Fibroblast of lung (primary cell): ENCODE data around the gene XK. TPM values are rescaled to one million over a fixed set of nuclear protein-coding genes. Genes with fewer than 3 reads are reported as not detected.

Source experiments
- DNase-seq, 2 donors: peaks; one replicate each; pipeline versions ENCODE4 v3.0.0 to v3.0.0-alpha.2; 2010; ENCODE audit warnings: low read depth in 2 of 2
- H2AFZ ChIP-seq: 2 replicates; pipeline ENCODE4 v1.5.1; 2012; ENCODE audit warnings: low read length, control low read depth, inconsistent platforms
- H3K27ac ChIP-seq: 2 replicates; pipeline ENCODE4 v1.5.1; 2011; ENCODE audit warnings: low read length, control low read depth; ENCODE audit not compliant: insufficient read depth
- H3K27me3 ChIP-seq: 2 replicates; pipeline ENCODE4 v1.5.1; 2011; ENCODE audit warnings: mild to moderate bottlenecking, low read length; ENCODE audit not compliant: control insufficient read depth, insufficient read depth
- H3K36me3 ChIP-seq: 2 replicates; pipeline ENCODE4 v1.5.1; 2011; ENCODE audit warnings: low read length; ENCODE audit not compliant: control insufficient read depth, insufficient read depth
- H3K4me1 ChIP-seq: 2 replicates; pipeline ENCODE4 v1.5.1; 2011; ENCODE audit warnings: low read length; ENCODE audit not compliant: control insufficient read depth, insufficient read depth; ENCODE audit errors: extremely low read depth
- H3K4me2 ChIP-seq: 2 replicates; pipeline ENCODE4 v1.5.1; 2011; ENCODE audit warnings: low read length, control low read depth; ENCODE audit not compliant: insufficient read depth; ENCODE audit errors: extremely low read depth
- H3K4me3 ChIP-seq, 4 experiments: fragments of 200-600 bp in 1 of 4; sonication (generic) in 1 of 4; replicated peaks in 1 of 4; 2 replicates each; pipeline ENCODE4 v1.5.1; 2011 to 2016; ENCODE audit warnings: low read length in 4 of 4, low read depth in 3 of 4, mild to moderate bottlenecking in 3 of 4, control low read depth in 2 of 4, inconsistent platforms in 1 of 4, mixed read lengths in 1 of 4; ENCODE audit not compliant: insufficient read depth in 1 of 4; ENCODE audit errors: control extremely low read depth in 1 of 4
- H3K79me2 ChIP-seq: 2 replicates; pipeline ENCODE4 v1.5.1; 2012; ENCODE audit warnings: mild to moderate bottlenecking, low read length, inconsistent platforms; ENCODE audit not compliant: control insufficient read depth, insufficient read depth
- H3K9ac ChIP-seq: 2 replicates; pipeline ENCODE4 v1.5.1; 2011; ENCODE audit warnings: mild to moderate bottlenecking, low read length, control low read depth; ENCODE audit not compliant: insufficient read depth
- H3K9me3 ChIP-seq: 2 replicates; pipeline ENCODE4 v1.5.1; 2012; ENCODE audit warnings: low read depth, low read length; ENCODE audit not compliant: control insufficient read depth, insufficient read depth
- H4K20me1 ChIP-seq: 2 replicates; pipeline ENCODE4 v1.5.1; 2011; ENCODE audit warnings: low read length; ENCODE audit not compliant: control insufficient read depth, insufficient read depth; ENCODE audit errors: extremely low read depth
- CTCF ChIP-seq, 2 donors: IDR thresholded peaks in 1 of 2; conservative IDR thresholded peaks in 1 of 2; 1 replicate in 1 of 2; 2 replicates in 1 of 2; pipeline ENCODE4 v1.5.1; 2011 to 2012; ENCODE audit warnings: low read length in 2 of 2, control low read depth in 1 of 2, inconsistent platforms in 1 of 2, low read depth in 1 of 2, mild to moderate bottlenecking in 1 of 2
- EZH2 ChIP-seq: IDR thresholded peaks from 2 replicates; pipeline ENCODE4 v1.5.1; 2012; ENCODE audit warnings: low read length, control low read depth, mild to moderate bottlenecking; ENCODE audit errors: missing control alignments
- polyA plus RNA-seq, 2 donors: library from polyadenylated mRNA; depleted of rRNA in 1 of 2; stranded (reverse) in 1 of 2; unstranded in 1 of 2; fragments of >200 nt; gene quantifications; 2 replicates each; pipeline ENCODE4 v1.2.1, GENCODE V29; 2011 to 2012; ENCODE audit warnings: missing spikeins in 1 of 2
- total RNA-seq: library from RNA; depleted of rRNA; stranded (reverse); fragments of >200 nt; gene quantifications from 2 replicates; pipeline ENCODE4 v1.2.1, GENCODE V29; 2014

Gene XK
- total and polyA plus RNA-seq, 2 donors (not counting 1 experiment from before 2014, with no cell fraction given): 0.03 to 0.17 TPM

GRCh38 chrX:37676811-37677210 is 8.8 kb upstream of the XK start:
- H3K27ac ChIP-seq: no peak overlapping the region
- no peak for TF ChIP-seq CTCF (conservative IDR thresholded peaks at IDR 0.05 in 1 of 2, IDR thresholded peaks at IDR 0.05 in 1 of 2; ENCODE audit: low read depth in 1 of 2, low read length in 2 of 2)
- no peak for TF ChIP-seq EZH2
- no peak overlapping the region for H3K9ac ChIP-seq
- H3K4me1 ChIP-seq: no peaks in the 10 kb centered on the region
- H3K4me2 ChIP-seq: no peak overlapping the region
- no peaks in the 10 kb centered on the region for H3K79me2 ChIP-seq
- no peaks in the 10 kb centered on the region for H3K36me3 ChIP-seq
- no peaks in the 10 kb centered on the region for H3K9me3 ChIP-seq
- DNase-seq: no peak
- H3K4me3 ChIP-seq: no peak overlapping the region
- H4K20me1 ChIP-seq: no peaks in the 10 kb centered on the region
- H3K27me3 ChIP-seq: no peaks in the 10 kb centered on the region
- no peak overlapping the region for H2AFZ ChIP-seq

GRCh38 chrX:37677243-37677642 is 8.3 kb upstream of the XK start:
- Histone ChIP-seq H3K79me2 (no peaks in the 10 kb centered on the region), H3K27me3 (no peaks in the 10 kb centered on the region), H3K9ac (no peak overlapping the region), H3K9me3 (no peaks in the 10 kb centered on the region), H3K36me3 (no peaks in the 10 kb centered on the region), H4K20me1 (no peaks in the 10 kb centered on the region), H3K27ac (no peak overlapping the region), H2AFZ (no peak overlapping the region), H3K4me1 (no peaks in the 10 kb centered on the region), H3K4me2 (no peak overlapping the region), H3K4me3 (no peak overlapping the region)
- DNase-seq: no peak
- TF ChIP-seq EZH2 (no peak), CTCF (conservative IDR thresholded peaks at IDR 0.05 in 1 of 2, IDR thresholded peaks at IDR 0.05 in 1 of 2; ENCODE audit: low read depth in 1 of 2, low read length in 2 of 2) (no peak)

- Histone ChIP-seq H3K4me1 (no peaks in the 10 kb centered on the region), H3K27ac (no peak overlapping the region), H3K36me3 (no peaks in the 10 kb centered on the region), H3K27me3 (no peaks in the 10 kb centered on the region), H3K79me2 (no peaks in the 10 kb centered on the region), H3K9ac (no peak overlapping the region), H2AFZ (no peak overlapping the region), H3K4me3 (no peak overlapping the region), H4K20me1 (no peaks in the 10 kb centered on the region), H3K9me3 (no peaks in the 10 kb centered on the region), H3K4me2 (no peak overlapping the region)
- TF ChIP-seq EZH2 (no peak), CTCF (conservative IDR thresholded peaks at IDR 0.05 in 1 of 2, IDR thresholded peaks at IDR 0.05 in 1 of 2; ENCODE audit: low read depth in 1 of 2, low read length in 2 of 2) (no peak)
- no peak for DNase-seq
Measured at GRCh38 chrX:37677765-37678164, 7.8 kb upstream of the XK start.
